HCT116 (cell line): ENCODE results near the gene IGF2BP1. TPM values are rescaled to one million over a fixed set of nuclear protein-coding genes. Genes with fewer than 3 reads are reported as not detected.

Experiments
- ATAC-seq: fragments of 200-7000 bp; cut with Tn5 transposase; 2 replicates; pipeline ENCODE4 v1.9.1; 2020; ENCODE audit warnings: mild to moderate bottlenecking, moderate library complexity
- BruUV-seq: library from RNA; stranded (reverse); fragments of 400-500 nt; replicated peaks from 2 replicates; lab custom pipeline; 2021; lab: Mats Ljungman, UMichigan
- CTCF ChIA-PET: fragments of 300-600 bp; sonication (Branson Sonifier 250); formaldehyde crosslinking; loops from one replicate; lab custom pipeline; 2021; ENCODE audit warnings: antibody characterized with exemption; lab: Charles Lee
- POLR2A ChIA-PET: fragments of 300-600, 350-600 bp; sonication (Branson Sonifier 250); formaldehyde crosslinking; loops from one replicate; lab custom pipeline; 2021; ENCODE audit warnings: antibody characterized with exemption; lab: Charles Lee
- RAD21 ChIA-PET, 2 experiments: fragments of 300-600 bp; sonication (Branson Sonifier 250); formaldehyde crosslinking; loops; one replicate each; lab custom pipeline; 2023; ENCODE audit warnings: low total read pairs in 2 of 2; ENCODE audit not compliant: uncharacterized antibody in 2 of 2, unreplicated experiment in 2 of 2, low non-redundant PET in 1 of 2; lab: Charles Lee
- DNase-seq: peaks from one replicate; pipeline ENCODE4 v3.0.0-alpha.2; 2010; ENCODE audit warnings: low read depth, low spot score
- H2AFZ ChIP-seq: fragments of 200-600 bp; shearing (Covaris generic), sonication (generic); 2 replicates; pipeline ENCODE4 v1.6.1; 2017; ENCODE audit warnings: low read depth, mixed run types, mixed read lengths, antibody characterized with exemption, low read length; ENCODE audit not compliant: poor library complexity, severe bottlenecking
- H3K27ac ChIP-seq: 2 replicates; pipeline ENCODE4 v1.5.1; 2012; ENCODE audit warnings: low read depth, low read length
- H3K27me3 ChIP-seq: fragments of 200-600 bp; sonication (generic); 2 replicates; pipeline ENCODE4 v1.6.1; 2016; ENCODE audit warnings: mixed run types, low read length, mixed read lengths; ENCODE audit not compliant: insufficient read depth
- H3K36me3 ChIP-seq, 2 experiments: fragments of 200-500 bp in 1 of 2; fragments of 200-600 bp in 1 of 2; sonication (Bioruptor generic) in 1 of 2; sonication (generic) in 1 of 2; 2 replicates each; pipeline versions ENCODE4 v1.5.1 to v1.6.1; 2014 to 2016; ENCODE audit warnings: low read length in 2 of 2, inconsistent platforms in 1 of 2, mixed read lengths in 1 of 2, mixed run types in 1 of 2; ENCODE audit not compliant: insufficient read depth in 2 of 2, control insufficient read depth in 1 of 2
- H3K4me1 ChIP-seq, 2 experiments: fragments of 200-600 bp in 1 of 2; sonication (generic) in 1 of 2; 2 replicates each; pipeline versions ENCODE4 v1.5.1 to v1.6.1; 2012 to 2017; ENCODE audit warnings: low read length in 2 of 2, inconsistent platforms in 1 of 2, mild to moderate bottlenecking in 1 of 2, mixed read lengths in 1 of 2, mixed run types in 1 of 2, moderate library complexity in 1 of 2; ENCODE audit not compliant: insufficient read depth in 2 of 2, control insufficient read depth in 1 of 2
- H3K4me2 ChIP-seq: fragments of 200-600 bp; sonication (generic); 2 replicates; pipeline ENCODE4 v1.6.1; 2017; ENCODE audit warnings: mixed run types, low read length, mixed read lengths
- H3K4me3 ChIP-seq, 2 experiments: fragments of 200-600 bp in 1 of 2; sonication (generic) in 1 of 2; replicated peaks in 1 of 2; 2 replicates each; pipeline ENCODE4 v1.5.1; 2011 to 2016; ENCODE audit warnings: low read length in 2 of 2, control low read depth in 1 of 2, low read depth in 1 of 2, mild to moderate bottlenecking in 1 of 2, mixed read lengths in 1 of 2, mixed run types in 1 of 2
- H3K79me2 ChIP-seq: fragments of 200-600 bp; sonication (generic); 2 replicates; pipeline ENCODE4 v1.6.1; 2017; ENCODE audit warnings: mild to moderate bottlenecking, mixed run types, low read length, moderate library complexity, mixed read lengths; ENCODE audit not compliant: insufficient read depth
- H3K9ac ChIP-seq: fragments of 200-600 bp; sonication (generic); 2 replicates; pipeline ENCODE4 v1.6.1; 2016; ENCODE audit warnings: low read length, mixed read lengths
- H3K9me2 ChIP-seq: fragments of 200-600 bp; sonication (generic), shearing (Covaris generic); 2 replicates; pipeline ENCODE4 v1.6.1; 2017; ENCODE audit warnings: mixed run types, mild to moderate bottlenecking, moderate library complexity; ENCODE audit not compliant: insufficient read depth
- H3K9me3 ChIP-seq, 2 experiments: fragments of 200-500 bp in 1 of 2; fragments of 200-600 bp in 1 of 2; sonication (Bioruptor generic) in 1 of 2; sonication (generic) in 1 of 2; 2 replicates each; pipeline ENCODE4 v1.6.1; 2014 to 2017; ENCODE audit warnings: low read length in 2 of 2, mixed read lengths in 2 of 2, inconsistent platforms in 1 of 2, low read depth in 1 of 2, mild to moderate bottlenecking in 1 of 2, mixed run types in 1 of 2, moderate library complexity in 1 of 2; ENCODE audit not compliant: control insufficient read depth in 1 of 2, insufficient read depth in 1 of 2
- H4K20me1 ChIP-seq: fragments of 200-600 bp; sonication (generic), shearing (Covaris generic); 2 replicates; pipeline ENCODE4 v1.6.1; 2017; ENCODE audit warnings: mixed run types, mild to moderate bottlenecking, moderate library complexity; ENCODE audit not compliant: insufficient read depth
- CTCF ChIP-seq, 3 experiments: fragments of 200-600 bp in 1 of 3; sonication (generic) in 1 of 3; IDR thresholded peaks in 2 of 3; conservative IDR thresholded peaks in 1 of 3; 2 replicates each; pipeline ENCODE4 v1.5.1; 2012 to 2017; ENCODE audit warnings: low read depth in 2 of 3, low read length in 2 of 3, antibody characterized with exemption in 1 of 3, borderline replicate concordance in 1 of 3, control low read depth in 1 of 3, mild to moderate bottlenecking in 1 of 3, mixed read lengths in 1 of 3, mixed run types in 1 of 3, moderate library complexity in 1 of 3; ENCODE audit not compliant: insufficient read depth in 1 of 3
- EGR1 ChIP-seq: IDR thresholded peaks from 2 replicates; pipeline ENCODE4 v1.6.1; 2012; ENCODE audit warnings: low read depth
- ELF1 ChIP-seq: IDR thresholded peaks from 2 replicates; pipeline ENCODE4 v1.6.1; 2012; ENCODE audit warnings: low read depth, borderline replicate concordance
- EZH2 ChIP-seq: fragments of 200-600 bp; sonication (generic); IDR thresholded peaks from 2 replicates; pipeline ENCODE4 v1.6.1; 2017; ENCODE audit warnings: antibody characterized with exemption, mixed run types
- EZH2phosphoT487 ChIP-seq: fragments of 200-600 bp; IDR thresholded peaks from 2 replicates; pipeline ENCODE4 v1.6.1; 2018; ENCODE audit warnings: antibody characterized with exemption, borderline replicate concordance
- JUND ChIP-seq: IDR thresholded peaks from 2 replicates; pipeline ENCODE4 v1.6.1; 2012
- POLR2A ChIP-seq: IDR thresholded peaks from 2 replicates; pipeline ENCODE4 v1.7.0; 2011; ENCODE audit warnings: borderline replicate concordance; ENCODE audit not compliant: insufficient read depth, insufficient read length; ENCODE audit errors: extremely low read depth
- SIN3A ChIP-seq: IDR thresholded peaks from 2 replicates; pipeline ENCODE4 v1.6.1; 2012; ENCODE audit warnings: low read depth
- SRF ChIP-seq: IDR thresholded peaks from 2 replicates; pipeline ENCODE4 v1.6.1; 2012; ENCODE audit warnings: low read depth
- ZBTB33 ChIP-seq: IDR thresholded peaks from 2 replicates; pipeline ENCODE4 v1.6.1; 2011; ENCODE audit warnings: mild to moderate bottlenecking, low read length, moderate library complexity; ENCODE audit not compliant: insufficient replicate concordance; ENCODE audit errors: extremely low read depth
- ZFX ChIP-seq: fragments of 450-650 bp; IDR thresholded peaks from 2 replicates; pipeline ENCODE4 v1.6.1; 2017
- ZNF274 ChIP-seq: fragments of 200-500 bp; sonication (Bioruptor generic); IDR thresholded peaks from 2 replicates; pipeline ENCODE4 v1.6.1; 2014; ENCODE audit warnings: mild to moderate bottlenecking, low read depth, low read length, inconsistent platforms
- intact Hi-C: fragments of 100-400 bp; cut with micrococcal nuclease; formaldehyde crosslinking; loops from 2 replicates; pipeline ENCODE4 v1.10.0; 2022
- total RNA-seq: library from RNA; stranded (reverse); gene quantifications from one replicate; pipeline ENCODE4 v1.2.1, GENCODE V29; 2021; ENCODE audit not compliant: unreplicated experiment

Gene IGF2BP1
- total RNA-seq, 1 experiment from 2014 or later = 0.91 TPM

GRCh38 chr17:49049265-49049664 lies 52.1 kb downstream of the IGF2BP1 start:
- no peaks in the 10 kb centered on the region for H3K9me3 ChIP-seq
- intact Hi-C loops = no loop called here
- H3K9me2 ChIP-seq = no peaks in the 10 kb centered on the region; the same call in 1 of the 2 replicates
- no peak overlapping the region for H3K27ac ChIP-seq
- no TSS peak for BruUV-seq
- no peaks in the 10 kb centered on the region for H3K36me3 ChIP-seq
- H3K4me2 ChIP-seq = no peak overlapping the region
- TF ChIP-seq SIN3A = no peak
- TF ChIP-seq ZFX = no peak
- no peak for TF ChIP-seq POLR2A
- TF ChIP-seq ELF1 = no peak
- TF ChIP-seq EZH2 = no peak
- TF ChIP-seq CTCF (IDR thresholded peaks at IDR 0.05 in 2 of 3, conservative IDR thresholded peaks at IDR 0.05 in 1 of 3; ENCODE audit: borderline replicate concordance in 1 of 3, insufficient read depth in 1 of 3, low read depth in 2 of 3, low read length in 2 of 3) = no peak
- no peak for TF ChIP-seq EGR1
- TF ChIP-seq JUND = no peak
- no peak for TF ChIP-seq ZNF274
- H3K4me1 ChIP-seq = peaks cover 0 to 6% of the 10 kb centered on the region in 2 experiments; a peak in 1 of 4 replicates
- no peak overlapping the region for H2AFZ ChIP-seq
- RAD21 ChIA-PET = no interaction called here
- no peaks in the 10 kb centered on the region for H3K27me3 ChIP-seq
- CTCF ChIA-PET = no interaction called here
- no peaks in the 10 kb centered on the region for H4K20me1 ChIP-seq
- ATAC-seq (no peak), DNase-seq (no peak)
- POLR2A ChIA-PET = no interaction called here
- H3K79me2 ChIP-seq = no peaks in the 10 kb centered on the region
- H3K4me3 ChIP-seq = no peak overlapping the region
- H3K9ac ChIP-seq = no peak overlapping the region

- Histone ChIP-seq H3K36me3 (no peaks in the 10 kb centered on the region), H3K79me2 (no peaks in the 10 kb centered on the region), H3K9me2 (no peaks in the 10 kb centered on the region; the same call in 1 of the 2 replicates), H3K4me2 (no peak overlapping the region), H3K4me1 (peaks cover 0 to 1% of the 10 kb centered on the region in 2 experiments; a peak in 1 of 4 replicates), H4K20me1 (no peaks in the 10 kb centered on the region), H3K27me3 (no peaks in the 10 kb centered on the region), H2AFZ (no peak overlapping the region), H3K27ac (no peak overlapping the region), H3K9ac (no peak overlapping the region), H3K4me3 (no peak overlapping the region), H3K9me3 (no peaks in the 10 kb centered on the region)
- no TSS peak for BruUV-seq
- ChIA-PET POLR2A (no interaction called here), CTCF (no interaction called here), RAD21 (no interaction called here)
- intact Hi-C loops = no loop called here
- no peak for ATAC-seq
- TF ChIP-seq EGR1 (no peak), SRF (no peak), EZH2phosphoT487 (no peak), ZBTB33 (no peak), ZFX (no peak)
- DNase-seq = no peak
Measured at GRCh38 chr17:49050611-49051010, 53.4 kb downstream of the IGF2BP1 start.
